GM19328 (cell line): ENCODE data around the gene ZNF580.

ENCODE experiments used
- ATAC-seq: cut with Tn5 transposase; IDR thresholded peaks from one replicate; pipeline ENCODE4 v1.9.1; 2021; ENCODE audit warnings: mild to moderate bottlenecking, moderate library complexity; ENCODE audit not compliant: unreplicated experiment

The ZNF580 gene

DNA sequence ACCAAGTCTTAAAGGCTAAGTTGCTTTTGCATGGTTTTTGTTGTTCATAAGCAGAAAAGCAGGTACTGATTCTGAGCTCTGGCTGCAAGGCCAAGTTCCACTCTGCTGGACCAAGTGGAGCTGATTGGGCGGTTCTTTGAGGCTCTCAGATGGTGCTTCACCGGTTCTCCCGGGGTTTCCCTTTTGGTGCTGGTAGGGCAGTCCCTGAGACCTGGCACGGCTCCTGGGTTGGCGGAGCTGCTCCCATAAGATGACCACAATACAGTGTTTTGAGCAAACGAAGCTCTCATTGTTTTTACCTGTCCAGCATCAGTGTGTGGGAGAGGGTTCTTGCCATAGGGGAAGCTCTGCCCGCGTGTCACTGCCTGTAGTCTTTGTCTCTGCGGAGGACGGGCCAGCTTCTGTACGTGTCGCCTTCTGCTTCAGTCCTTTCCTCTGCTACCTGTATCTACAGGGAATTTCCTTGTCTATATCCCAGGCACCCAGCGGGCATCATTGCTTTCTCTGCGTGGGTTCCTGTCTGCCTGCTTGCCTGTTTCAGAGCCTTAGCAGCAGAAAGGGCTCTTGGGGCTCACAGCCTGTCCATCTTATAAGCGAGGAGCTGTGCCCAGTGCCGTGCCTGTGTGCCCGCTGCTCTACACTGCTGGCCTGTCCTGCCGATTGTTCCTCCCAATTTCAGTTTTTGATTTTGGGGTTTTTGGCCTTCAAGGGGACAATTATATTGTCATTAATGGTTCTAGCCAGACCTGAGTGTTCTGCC is 16.4 kb downstream of the ZNF580 start:
- ATAC-seq, result no peak

DNA sequence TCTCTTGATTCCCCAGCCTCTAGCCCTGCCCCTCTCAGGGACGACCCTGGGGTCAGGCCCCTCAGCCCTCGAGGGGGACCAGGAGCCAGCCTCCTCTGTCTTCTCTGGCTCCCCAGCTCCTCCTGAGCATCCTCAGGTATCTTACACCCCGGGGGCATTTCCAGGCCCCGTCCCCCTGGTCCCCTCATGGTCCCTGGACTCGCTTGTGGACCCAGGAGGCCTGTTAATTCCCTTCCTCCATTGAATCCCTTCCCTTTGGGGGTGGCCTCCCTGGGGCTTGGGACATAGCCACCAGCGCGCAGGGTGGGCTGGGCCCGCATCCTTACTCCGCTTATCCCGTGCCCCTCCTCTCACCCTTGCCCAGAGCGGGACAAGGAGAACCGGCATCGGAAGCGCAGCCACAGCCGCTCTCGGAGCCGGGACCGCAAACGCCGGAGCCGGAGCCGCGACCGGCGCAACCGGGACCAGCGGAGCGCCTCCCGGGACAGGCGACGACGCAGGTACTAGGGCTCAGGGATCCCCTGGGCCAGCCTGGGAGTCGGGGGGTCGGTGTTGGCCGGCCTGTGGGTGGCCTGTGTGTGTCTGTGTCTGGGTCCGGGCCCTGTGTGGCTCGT is 18.2 kb downstream of the ZNF580 start:
- ATAC-seq, result no peak

DNA sequence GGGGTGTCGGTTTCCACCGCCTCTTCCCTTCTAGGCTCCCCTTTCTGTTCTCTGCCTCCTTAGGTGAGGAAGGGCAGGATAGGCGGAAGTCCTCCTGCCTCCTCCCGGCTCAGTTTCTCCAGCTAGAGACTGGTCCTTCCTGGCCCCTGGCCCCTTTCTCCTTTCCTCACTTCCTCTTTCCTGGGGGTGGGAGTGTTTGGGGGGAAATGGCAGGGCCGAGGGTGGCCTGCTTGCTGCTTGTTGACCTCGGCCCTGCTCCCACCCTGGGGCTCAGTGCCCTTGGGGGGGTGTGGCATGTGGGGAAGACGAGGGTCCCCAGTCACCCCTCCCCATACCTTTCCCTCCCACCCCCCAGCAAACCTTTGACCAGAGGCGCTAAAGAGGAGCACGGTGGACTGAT is 19.0 kb downstream of the ZNF580 start:
- no peak for ATAC-seq

DNA sequence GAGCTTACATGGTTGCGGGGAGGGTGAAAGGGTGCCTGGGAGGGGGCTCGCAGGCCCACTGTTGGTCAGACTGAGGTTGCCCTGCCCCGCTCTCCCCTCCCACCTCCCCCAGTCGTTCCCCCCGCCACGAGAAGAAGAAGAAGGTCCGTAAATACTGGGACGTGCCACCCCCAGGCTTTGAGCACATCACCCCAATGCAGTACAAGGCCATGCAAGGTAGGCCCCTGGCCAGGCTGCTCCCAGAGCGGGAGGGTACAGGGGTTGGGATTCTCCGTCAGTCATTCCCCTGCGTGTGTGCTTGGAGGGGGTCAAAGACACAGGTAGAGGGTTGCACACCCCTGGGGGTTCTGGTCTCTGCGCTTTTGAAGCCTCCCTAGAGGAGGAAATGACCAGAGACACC is 19.6 kb downstream of the ZNF580 start:
- no peak for ATAC-seq

DNA sequence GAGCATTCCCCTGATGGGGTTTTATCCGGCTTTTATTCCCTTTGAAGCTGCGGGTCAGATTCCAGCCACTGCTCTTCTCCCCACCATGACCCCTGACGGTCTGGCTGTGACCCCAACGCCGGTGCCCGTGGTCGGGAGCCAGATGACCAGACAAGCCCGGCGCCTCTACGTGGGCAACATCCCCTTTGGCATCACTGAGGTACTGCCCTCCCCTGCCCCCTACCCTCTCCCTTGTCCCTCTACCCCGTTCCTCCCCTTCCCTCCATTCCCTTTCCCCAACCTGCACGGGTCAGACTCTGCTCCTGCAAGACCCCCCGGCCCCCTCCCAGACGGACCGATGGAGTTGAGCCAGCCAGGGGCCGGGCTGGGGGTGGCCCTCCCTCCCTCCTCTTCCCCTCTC is 20.2 kb downstream of the ZNF580 start:
- ATAC-seq, result no peak

DNA sequence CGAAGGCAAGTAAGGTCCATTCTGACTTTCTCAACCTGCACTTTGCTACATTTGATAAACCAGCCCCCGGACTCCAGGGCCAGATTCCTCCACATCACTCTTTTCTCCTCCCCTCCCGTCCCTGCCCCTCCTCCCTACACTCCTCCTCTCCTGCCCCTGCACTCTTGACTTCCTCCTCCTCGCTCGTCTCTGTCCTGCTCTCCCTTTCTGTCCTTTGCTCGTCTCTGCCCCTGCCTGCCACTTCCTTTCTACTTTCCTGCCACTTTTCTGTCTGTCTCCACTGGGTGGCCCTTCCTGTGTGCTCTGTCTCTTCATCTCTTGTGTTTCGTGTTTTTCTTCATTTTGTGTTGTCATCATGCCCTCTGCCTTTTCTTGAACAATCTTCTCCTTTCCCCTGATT is 21.0 kb downstream of the ZNF580 start:
- no peak for ATAC-seq

DNA sequence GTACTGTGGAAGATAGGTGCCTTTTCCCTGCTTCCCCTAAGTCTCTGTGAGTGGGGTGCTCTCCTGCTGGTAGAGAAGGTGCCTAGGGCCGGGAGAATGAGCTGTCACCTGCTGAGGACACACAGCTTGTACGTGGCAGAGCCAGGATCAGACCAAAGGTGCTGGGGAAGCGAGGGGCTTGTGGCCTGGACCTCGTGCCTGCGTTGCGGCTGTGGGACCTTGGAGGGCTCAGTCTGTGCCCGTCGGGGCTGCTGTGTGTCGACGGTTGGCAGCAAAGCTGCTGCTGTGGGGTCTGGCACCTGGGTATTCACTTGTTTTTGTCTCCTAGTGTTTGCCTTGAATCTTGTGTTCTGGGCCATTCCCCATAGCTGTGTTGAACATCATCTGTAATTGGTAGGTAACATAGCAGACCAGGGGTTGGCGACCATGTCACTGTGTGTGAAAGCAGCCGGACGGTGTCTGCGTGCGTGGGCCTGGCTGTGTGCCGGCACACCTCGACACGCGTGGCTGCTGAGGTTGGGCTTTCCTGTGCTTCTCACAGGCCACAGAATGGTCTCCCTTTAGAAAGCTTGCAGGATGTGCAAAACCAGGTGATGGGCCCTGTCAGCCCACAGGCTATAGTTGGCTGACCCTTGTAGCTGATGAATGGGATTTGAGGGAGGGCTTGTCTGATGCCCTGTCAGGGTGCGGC is 23.2 kb downstream of the ZNF580 start:
- no peak for ATAC-seq

DNA sequence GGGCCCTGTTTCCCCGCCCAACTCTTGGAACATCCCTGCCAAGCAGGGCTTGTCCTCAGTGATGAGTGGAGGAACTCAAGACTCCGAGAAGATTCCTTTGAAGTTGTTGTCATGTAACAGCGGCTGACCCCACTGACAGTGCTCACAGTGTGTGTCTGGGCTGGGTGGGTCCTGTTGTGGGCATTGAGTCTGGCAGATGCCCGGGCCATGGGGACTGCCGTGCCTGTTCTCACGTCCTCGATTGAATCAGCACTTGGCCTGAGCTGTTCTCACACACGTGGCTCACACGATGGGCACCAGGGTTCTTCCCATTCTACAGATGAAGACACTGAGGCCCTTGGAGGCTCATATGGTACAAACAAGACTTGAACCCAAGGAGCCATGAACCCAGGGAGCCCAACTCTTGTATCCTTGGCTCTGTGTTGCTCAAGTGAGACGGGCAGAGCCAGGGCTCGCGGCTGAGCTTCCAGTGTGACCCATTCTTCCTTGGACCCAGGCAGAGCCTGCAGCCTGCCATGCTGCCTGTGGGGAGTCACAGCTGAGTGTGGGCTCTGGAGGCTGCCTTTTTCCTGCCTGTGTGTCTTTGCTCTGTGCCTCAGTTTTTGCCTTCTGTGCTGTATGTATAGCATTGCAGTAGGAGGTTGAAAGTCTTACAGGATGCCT is 25.7 kb downstream of the ZNF580 start:
- no peak for ATAC-seq

DNA sequence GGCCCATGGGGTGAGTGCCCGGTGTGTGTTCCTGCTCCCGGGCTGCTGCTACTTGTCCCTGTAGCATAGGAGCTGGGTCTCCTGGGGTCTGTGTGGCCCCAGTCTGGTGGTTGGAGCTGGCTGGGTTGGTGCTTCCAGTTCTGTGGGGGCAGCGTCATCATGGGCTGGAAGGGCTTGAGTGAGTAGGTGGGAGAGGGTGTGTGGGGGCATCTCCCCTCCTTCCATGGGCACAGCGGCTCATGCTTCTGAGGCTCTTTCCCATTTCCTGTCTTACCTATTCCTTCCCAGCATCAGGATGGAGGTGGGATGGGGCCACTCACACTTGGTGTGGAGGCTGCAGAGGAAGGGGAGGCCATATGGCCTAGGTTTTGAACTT is 26.2 kb downstream of the ZNF580 start:
- no peak for ATAC-seq

DNA sequence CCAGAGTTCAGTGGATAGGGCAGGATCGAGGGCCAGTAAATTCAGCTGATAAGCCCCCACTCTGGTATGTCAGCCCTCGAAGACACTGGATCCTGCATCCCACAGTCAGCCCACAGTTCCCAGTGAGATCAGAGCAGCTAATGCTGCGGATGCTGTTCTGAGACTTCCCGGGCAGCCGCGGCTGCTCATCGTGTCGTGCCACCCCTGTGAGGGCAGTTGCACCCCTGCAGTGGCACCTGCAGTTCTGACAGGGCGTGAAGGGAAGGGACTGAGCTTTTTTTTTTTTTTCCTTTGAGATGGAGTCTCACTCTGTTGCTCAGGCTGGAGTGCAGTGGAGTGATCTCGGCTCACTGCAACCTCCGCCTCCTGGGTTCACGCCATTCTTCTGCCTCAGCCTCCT is 26.7 kb downstream of the ZNF580 start:
- ATAC-seq, result no peak

DNA sequence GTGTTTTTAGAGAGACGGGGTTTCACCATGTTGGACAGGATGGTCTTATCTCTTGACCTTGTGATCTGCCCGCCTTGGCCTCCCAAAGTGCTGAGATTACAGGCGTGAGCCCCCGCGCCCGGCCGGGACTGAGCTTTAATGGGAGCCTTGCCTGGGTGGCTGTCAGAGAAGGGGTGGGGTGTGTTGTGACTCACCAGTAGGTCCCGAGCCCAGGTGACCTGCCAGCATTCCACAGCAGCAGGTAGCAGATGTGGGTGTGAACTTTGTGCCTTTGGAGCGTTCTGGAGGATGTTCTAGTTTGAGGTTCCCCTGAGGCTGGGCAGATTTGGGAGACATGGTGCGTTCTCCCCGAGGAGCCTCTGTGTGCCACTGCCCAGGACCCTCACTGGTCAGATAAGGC is 27.2 kb downstream of the ZNF580 start:
- ATAC-seq, result no peak

DNA sequence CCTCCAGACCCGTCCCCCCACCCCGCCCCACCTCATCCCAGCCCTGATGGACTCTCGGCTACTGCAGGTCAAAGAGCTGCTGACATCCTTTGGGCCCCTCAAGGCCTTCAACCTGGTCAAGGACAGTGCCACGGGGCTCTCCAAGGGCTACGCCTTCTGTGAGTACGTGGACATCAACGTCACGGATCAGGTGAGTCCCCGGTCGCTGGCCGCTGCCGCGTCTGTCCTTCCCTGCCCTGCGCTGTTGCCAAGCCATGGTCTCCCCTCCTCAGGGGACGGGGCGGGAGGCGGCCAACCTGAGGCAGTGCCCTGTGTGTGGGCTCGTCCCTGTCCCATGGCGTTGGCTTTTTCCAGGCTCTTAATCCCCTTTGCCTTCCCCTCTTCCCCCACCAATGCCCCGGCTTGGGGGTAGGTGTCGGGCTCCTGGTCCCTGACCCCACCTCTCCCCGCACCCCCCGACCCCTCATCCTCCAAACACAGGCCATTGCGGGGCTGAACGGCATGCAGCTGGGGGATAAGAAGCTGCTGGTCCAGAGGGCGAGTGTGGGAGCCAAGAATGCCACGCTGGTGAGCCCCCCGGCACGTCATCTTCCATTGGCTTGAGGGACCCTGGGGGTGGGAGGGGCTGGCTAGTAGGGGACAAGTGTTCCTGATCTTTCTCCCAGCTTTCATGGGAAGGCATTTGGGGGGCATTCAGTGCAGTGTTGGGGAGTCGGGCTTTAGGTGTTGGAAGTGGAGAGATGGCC is 28.0 kb downstream of the ZNF580 start:
- ATAC-seq, result no peak

DNA sequence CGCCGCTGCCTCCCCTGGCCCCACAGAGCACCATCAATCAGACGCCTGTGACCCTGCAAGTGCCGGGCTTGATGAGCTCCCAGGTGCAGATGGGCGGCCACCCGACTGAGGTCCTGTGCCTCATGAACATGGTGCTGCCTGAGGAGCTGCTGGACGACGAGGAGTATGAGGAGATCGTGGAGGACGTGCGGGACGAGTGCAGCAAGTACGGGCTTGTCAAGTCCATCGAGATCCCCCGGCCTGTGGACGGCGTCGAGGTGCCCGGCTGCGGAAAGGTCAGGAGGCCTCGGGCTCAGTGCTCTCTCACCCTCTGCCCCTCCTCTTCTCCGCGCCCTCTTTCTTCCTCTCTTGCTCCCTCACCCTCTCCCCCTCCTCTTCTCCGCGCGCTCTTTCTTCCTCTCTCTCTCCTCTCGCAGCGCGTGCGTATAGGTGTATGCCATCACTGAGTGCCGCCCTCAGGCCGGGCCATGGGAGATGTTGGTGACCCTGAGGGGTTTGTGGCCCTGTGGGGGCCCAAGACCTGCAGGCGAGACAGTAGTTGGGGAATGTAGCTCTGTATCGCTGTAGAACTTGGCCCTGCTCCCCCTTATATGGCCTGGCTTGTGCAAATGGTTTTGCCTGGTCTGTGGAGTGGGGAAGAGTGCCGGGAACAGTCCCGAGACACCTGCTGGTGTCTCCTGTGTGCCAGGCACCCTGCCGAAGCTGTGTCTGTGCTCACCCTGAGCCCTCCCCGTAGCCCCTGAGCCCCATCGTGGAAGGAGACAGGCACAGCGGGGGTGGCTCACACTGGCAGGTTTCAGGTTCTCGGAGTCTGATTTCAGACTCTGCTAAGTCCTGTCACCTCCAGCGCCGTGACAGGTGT is 28.8 kb downstream of the ZNF580 start:
- no peak for ATAC-seq

DNA sequence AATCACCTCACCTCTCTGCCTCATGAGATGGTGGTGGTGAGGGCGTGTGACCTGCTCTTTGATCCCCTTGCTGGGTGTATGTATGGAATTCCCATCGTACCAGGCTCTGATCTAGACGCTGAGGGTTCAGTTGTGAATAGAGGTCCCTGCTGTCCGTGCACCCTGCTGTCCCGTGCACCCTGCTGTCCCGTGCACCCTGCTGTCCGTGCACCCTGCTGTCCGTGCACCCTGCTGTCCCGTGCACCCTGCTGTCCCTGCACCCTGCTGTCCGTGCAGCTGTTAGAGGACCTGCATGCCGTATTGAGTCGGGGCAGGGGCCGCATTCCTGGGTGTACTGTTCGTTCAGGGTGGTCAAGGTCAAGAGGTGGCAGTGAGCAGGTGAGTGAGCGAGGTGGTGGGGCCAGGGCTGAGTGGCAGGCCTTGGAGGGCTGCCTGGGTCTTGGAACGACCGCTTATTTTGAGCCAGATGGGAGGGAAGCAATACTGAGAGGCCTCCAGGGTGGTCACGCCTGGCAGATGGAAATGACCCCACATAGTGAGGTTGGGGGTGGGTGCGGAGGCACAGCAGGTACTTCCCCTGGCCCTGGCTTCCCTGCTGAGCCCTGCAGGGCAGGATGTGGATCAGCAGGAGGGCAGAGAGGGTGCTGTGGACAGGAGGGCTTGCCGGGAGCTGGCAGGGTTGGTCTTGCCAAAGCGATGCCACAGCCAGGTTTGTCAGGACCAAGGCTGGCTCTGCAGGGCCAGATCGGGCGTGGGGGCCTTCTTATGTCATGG is 29.7 kb downstream of the ZNF580 start:
- no peak for ATAC-seq

DNA sequence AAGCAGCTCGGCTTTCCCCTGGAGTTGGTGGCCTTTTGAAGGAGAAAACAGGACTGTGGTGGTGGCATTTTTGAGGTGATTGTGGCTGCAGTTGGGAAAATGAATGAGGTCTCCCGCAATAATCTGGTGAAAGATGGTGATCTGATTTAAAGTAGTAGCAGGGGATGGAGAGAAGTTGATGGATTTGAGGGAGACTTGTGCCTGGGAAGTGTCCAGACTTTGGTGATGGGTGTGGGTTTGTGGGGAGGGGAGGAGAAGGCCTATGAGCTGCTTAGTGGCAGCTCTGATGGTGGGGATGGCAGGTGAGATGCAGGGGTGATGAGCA is 30.2 kb downstream of the ZNF580 start:
- no peak for ATAC-seq

DNA sequence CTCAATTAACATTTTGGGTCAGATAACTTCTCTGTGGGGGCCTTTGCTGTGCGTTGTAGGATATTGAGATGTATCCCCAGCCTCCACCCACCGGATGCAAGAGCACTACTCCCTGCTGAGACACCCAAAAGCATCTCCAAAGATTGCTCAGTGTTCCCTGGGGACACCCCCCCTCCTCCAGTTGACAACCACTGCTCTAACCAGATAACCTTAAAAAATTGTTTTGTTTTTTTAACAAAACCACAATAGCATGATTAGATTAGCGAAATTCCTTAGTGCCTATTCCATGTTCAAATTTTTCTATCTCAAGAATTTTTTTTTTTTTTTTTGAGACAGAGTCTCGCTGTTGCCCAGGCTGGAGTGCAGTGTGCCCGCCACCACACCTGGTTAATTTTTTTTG is 31.6 kb downstream of the ZNF580 start:
- no peak for ATAC-seq

DNA sequence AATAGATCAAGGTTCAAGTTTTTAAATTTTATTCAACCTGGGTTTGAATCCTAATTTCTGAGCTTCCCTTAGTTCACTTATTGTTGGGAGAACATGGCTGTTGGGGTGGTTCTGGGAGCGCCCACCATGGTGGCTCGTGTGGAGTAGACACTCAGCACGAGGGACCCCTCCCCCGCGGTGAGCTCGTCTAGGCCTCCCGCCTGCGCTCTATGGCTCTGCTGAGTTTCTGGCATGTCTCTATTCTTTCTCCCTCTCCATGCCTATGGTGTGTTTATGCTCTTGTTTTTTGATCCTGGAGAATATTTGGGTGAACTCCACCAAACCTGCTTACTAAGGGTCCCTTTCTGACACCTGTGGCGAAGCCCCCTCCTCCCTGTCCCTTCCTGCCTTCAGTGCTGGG is 32.7 kb downstream of the ZNF580 start:
- ATAC-seq, result no peak

DNA sequence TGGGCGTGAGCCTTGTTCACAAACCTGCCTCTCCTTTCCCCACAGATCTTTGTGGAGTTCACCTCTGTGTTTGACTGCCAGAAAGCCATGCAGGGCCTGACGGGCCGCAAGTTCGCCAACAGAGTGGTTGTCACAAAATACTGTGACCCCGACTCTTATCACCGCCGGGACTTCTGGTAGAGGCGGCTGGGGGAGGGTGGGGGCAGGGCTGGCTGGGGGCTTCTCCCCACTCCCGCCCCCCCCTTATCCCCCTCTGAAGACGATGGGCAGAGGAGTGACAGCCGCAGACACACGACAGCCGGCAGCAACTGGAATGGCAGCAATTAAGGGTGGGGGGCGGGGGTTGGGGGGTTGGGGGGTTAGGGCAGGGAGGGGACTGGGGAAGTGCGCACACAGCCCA is 33.1 kb downstream of the ZNF580 start:
- ATAC-seq, result no peak

DNA sequence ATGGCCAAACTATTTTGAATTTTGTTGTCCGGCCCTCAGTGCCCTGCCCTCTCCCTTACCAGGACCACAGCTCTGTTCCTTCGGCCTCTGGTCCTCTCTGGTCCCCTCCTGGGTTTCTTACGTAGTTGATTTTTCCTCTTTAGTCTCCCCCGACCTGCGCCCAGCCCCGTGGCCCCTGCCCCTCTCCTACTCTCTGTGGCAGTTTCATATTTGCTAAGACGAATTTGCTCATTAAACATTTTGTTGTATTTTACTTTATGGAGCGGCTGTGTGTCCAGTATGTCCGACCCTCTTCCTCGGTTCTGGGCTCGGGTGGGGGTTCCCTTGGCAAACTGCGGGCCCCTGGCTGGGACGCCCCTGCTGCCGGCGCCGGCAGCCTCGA is 33.6 kb downstream of the ZNF580 start:
- ATAC-seq, result no peak
